ENCODE data around the gene VPS37D. TPM values are rescaled to one million over a fixed set of nuclear protein-coding genes. Genes with fewer than 3 reads are reported as not detected.

VPS37D gene
- total RNA-seq, 1 experiment from 2014 or later = 0.85 TPM

- Histone ChIP-seq H2AFZ (ENCODE audit: low read length) (no peak overlapping the region), H2BK120ac (ENCODE audit: low read depth, low read length, poor library complexity, severe bottlenecking) (no peak overlapping the region), H3K79me2 (ENCODE audit: insufficient read depth, low read length) (no peaks in the 10 kb centered on the region), H3K27ac (ENCODE audit: insufficient read length, low read depth, low read length) (no peak overlapping the region), H3K9ac (ENCODE audit: extremely low read depth, insufficient read length, low read length) (no peak overlapping the region), H3K4ac (ENCODE audit: low read depth, low read length) (no peak overlapping the region), H3K18ac (ENCODE audit: insufficient read length, low read depth, low read length) (no peak overlapping the region), H2BK5ac (ENCODE audit: insufficient read length, low read length) (no peak overlapping the region), H3T11ph (ENCODE audit: low read length) (no peak overlapping the region), H2BK15ac (ENCODE audit: low read depth, low read length) (no peak overlapping the region), H3K14ac (ENCODE audit: insufficient read depth, low read length) (no peak overlapping the region), H3K23me2 (ENCODE audit: insufficient read length, low read depth, low read length, poor library complexity, severe bottlenecking) (peaks cover 2% of the 10 kb centered on the region), H3K23ac (ENCODE audit: insufficient read length, low read depth, low read length) (no peak overlapping the region), H3K4me1 (ENCODE audit: insufficient read depth, low read length) (no peaks in the 10 kb centered on the region; the same call in 1 of the 2 replicates), H4K8ac (replicated peaks; ENCODE audit: insufficient read length, low read depth, low read length) (no peak overlapping the region), H3K9me3 (ENCODE audit: control insufficient read depth, low read depth, low read length) (no peaks in the 10 kb centered on the region), H3K27me3 (ENCODE audit: insufficient read depth, low read length) (no peaks in the 10 kb centered on the region), H3K56ac (ENCODE audit: insufficient read length, low read depth, low read length) (no peak overlapping the region), H2AK5ac (ENCODE audit: insufficient read length, low read length) (no peak overlapping the region), H2BK20ac (ENCODE audit: low read depth, low read length, poor library complexity, severe bottlenecking) (no peak overlapping the region), H4K20me1 (ENCODE audit: control insufficient read depth, insufficient read depth, insufficient read length) (no peaks in the 10 kb centered on the region), H3K79me1 (ENCODE audit: insufficient read depth, low read depth, low read length, poor library complexity, severe bottlenecking) (no peaks in the 10 kb centered on the region), H2BK12ac (ENCODE audit: insufficient read length, low read depth, low read length) (no peak overlapping the region), H3K4me2 (ENCODE audit: insufficient read depth, insufficient read length, low read length) (no peak overlapping the region), H4K5ac (ENCODE audit: insufficient read length, low read depth, low read length) (no peak overlapping the region), H4K91ac (ENCODE audit: insufficient read length, low read depth, low read length) (no peak overlapping the region)
- H3K36me3 Mint-ChIP-seq (ENCODE audit: insufficient read depth in 1 of 3, low read depth in 3 of 3) = peaks cover 9 to 18% (median 17%) of the 10 kb centered on the region in 3 experiments; a peak in 6 of 7 replicates
- no peak overlapping the region for H3K27ac Mint-ChIP-seq
- peaks cover 2% of the 10 kb centered on the region for H3K27me3 Mint-ChIP-seq (ENCODE audit: low read depth)
- H3K4me1 Mint-ChIP-seq = peaks cover 9 to 38% of the 10 kb centered on the region in 2 experiments
- WGBS (ENCODE audit: extremely low coverage, insufficient read length, low lambda C conversion rate) = no CpG with 5 or more reads among the region's 23 CpGs
- TF ChIP-seq CTCF (conservative IDR thresholded peaks at IDR 0.05) = no peak
- no peak overlapping the region for H3K4me3 Mint-ChIP-seq
- no peaks in the 10 kb centered on the region for H3K9me3 Mint-ChIP-seq
- DNase-seq = no peak
These were observed 37.3 kb downstream of the VPS37D start for GRCh38 chr7:73704640-73705550.

Measured in H9 (cell line).